ENCODE results near the gene RGS7.

RGS7 gene

DNA sequence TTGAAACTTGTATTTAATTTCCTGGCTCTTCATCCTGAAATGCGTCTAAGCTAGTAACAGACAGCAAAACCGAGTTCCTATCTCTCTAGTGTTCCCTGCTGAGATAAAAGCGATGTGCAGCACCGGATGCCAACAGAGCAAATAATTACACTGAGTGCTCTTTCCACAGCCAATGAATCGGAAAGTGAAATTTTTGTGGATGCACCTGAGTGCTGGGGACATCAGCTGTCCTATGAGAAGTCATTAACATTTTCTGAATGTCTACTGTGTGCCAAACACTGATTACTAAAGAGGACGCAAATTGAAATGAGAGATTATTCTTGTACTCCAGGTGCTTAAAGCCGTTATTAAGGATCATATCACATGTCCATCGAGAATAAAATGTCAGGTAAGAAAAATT is 278.0 kb downstream of the RGS7 start:
- no peak for DNase-seq (ENCODE audit: low spot score)

DNA sequence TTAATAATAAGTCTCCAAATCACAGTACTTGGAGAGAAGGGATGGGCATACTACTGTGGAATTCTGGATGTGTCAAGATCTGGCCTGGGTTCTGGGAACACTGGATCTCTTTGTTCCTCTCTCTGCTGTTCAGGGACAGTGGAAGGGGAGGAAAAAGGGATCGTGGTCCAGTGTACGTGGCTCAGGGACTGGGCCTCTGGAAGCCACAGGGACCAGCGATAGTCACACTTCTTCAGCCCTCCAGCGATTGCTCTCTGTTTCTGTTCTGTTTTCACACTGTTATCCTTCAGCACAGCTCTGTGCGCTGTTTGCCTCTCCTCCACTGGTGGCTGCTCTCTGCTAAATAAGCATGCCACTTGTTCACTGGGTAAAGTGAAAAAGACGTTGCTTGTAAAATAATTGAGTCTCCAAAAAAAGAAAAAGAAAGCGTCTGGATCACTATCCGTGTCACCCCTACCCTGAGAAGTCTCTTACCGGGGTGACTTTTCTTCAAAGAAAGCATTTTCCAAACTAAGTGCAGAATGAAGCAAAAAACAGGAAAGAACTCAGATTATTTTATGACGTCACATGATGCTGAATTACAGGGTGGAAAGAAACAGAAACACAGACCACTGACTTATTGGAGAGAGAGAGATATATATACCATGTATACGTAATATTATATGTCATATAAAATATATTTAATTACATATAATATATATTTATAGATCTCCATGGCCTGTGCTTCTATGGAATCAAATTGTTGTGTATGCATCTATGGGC is 279.4 kb downstream of the RGS7 start:
- no peak for DNase-seq (ENCODE audit: low spot score)

DNA sequence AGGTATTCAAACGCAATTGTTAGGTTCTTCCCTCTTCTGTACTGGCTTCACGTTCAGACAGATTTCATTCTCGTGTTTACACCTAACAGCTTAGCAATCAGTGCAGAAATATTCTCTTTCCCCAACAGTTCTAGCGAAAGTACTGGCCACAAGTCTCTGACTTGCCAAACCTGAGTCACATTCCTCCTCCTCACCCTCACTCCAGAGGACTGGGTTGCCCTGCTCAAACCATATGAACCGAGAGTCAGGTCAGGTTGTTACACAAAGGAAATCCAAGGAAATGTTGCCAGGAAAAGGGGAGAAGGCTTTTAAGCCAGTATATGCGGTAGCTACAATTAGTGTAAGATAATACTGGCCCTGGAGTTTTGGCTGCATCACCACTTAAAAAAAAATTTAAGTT is 282.5 kb downstream of the RGS7 start:
- DNase-seq (ENCODE audit: low spot score): no peak

GRCh38 chr1:241068359-241068758 is 288.6 kb downstream of the RGS7 start:
- no peak for DNase-seq (ENCODE audit: low spot score)

DNA sequence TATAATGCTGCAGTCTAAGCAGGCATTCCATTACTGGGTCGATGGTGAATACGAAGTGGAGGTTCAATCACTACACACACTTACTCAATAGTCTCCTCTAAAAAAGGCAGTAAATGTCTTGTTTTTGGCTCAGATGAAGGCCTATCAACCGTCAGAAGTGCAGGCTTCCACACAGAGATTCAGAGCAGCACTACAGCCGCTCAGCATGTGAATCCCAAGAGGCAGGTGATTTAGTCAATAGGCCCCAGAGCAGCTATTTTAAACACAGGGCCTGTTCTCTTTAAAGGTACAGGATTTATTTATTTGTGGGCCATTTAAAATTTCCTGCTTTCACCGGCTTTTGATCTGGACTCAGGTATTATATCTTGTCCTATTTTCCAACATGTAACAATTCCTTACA is 293.7 kb downstream of the RGS7 start:
- no peak for DNase-seq (ENCODE audit: low spot score)

DNA sequence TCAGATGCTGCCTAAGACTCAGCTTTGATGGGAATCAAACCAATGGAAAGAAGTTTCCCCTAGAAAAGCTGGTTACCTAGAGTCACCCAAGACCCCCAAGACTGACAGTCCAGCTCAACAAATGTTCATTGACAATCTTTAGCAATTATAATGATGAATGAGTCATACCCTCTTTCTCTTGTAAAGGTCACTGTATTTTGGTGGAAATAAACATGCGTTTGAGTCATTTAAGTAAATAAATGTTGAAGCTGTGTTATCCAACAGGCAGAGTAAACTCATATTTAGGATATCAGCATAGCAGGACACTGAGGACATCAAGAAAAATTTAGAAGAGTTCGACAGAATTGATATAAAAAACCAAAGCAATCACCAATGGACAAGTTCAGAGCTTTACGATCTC is 295.9 kb downstream of the RGS7 start:
- DNase-seq (ENCODE audit: low spot score): no peak

DNA sequence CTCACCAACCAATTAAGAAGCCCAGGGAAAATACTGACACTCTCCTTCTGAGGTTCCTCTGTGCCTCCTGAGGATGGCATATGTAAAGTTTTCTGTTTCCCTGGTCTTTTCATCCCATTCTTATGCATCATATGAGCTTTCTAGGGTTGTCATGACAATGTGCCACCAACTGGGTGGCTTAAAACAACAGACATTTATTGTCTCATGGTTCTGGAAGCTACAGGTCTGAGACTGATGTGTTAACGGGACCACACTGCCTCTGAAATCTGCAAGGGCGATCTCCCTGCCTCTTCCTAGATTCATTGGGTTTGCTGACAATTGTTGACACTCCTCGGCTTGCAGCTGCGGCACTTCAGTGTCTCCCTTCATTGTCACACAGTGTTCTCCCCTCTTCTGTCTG is 308.4 kb downstream of the RGS7 start:
- DNase-seq (ENCODE audit: low spot score): no peak

- no peak for DNase-seq (ENCODE audit: low spot score)
These were observed 311.3 kb downstream of the RGS7 start for GRCh38 chr1:241045659-241046058.

DNA sequence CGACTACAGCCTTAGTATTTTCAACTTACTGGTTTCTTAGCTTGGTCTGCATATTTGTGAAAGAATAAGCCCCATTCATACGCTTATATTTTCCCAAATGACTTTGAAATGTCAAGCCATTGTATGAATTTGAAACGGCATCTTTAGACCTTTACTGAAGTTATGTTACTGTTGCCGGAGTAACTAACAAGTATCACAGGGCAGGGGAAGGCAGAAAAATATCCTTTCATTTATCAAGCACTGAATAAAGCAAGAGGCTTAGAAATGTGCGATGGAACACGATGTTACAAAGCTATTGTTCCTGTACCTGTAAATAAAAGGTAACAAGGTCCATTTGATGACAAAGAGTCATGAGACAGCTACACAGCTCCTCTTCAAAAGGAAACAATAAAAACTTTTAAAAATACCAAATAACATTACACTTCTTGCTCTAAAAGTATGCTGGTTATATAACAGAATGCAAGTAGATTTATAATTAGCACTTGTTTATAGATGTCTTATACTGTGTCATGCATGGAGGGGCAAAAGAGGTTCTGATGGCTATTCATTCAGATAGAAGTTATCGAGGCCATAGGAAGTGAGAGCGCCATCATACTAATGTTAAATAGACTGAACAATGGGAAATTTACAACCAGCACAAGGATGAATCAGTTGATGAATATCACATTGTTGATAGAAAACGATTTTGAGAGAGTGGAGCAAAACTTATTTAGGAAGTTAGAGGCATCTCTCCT is 322.6 kb downstream of the RGS7 start:
- no peak for DNase-seq (ENCODE audit: low spot score)

- DNase-seq (ENCODE audit: low spot score): no peak
These were observed 332.2 kb downstream of the RGS7 start for GRCh38 chr1:241024834-241025233.

- no peak for DNase-seq (ENCODE audit: low spot score)
These were observed 334.6 kb downstream of the RGS7 start for GRCh38 chr1:241022366-241022765.

- no peak for DNase-seq (ENCODE audit: low spot score)
These were observed 335.9 kb downstream of the RGS7 start for GRCh38 chr1:241020851-241021697.

GRCh38 chr1:241012708-241013340 is 344.2 kb downstream of the RGS7 start:
- no peak for DNase-seq (ENCODE audit: low spot score)

GRCh38 chr1:241007668-241008067 is 349.3 kb downstream of the RGS7 start:
- DNase-seq (ENCODE audit: low spot score): no peak

- DNase-seq (ENCODE audit: low spot score): no peak
These were observed 357.2 kb downstream of the RGS7 start for GRCh38 chr1:240999826-241000225.

DNA sequence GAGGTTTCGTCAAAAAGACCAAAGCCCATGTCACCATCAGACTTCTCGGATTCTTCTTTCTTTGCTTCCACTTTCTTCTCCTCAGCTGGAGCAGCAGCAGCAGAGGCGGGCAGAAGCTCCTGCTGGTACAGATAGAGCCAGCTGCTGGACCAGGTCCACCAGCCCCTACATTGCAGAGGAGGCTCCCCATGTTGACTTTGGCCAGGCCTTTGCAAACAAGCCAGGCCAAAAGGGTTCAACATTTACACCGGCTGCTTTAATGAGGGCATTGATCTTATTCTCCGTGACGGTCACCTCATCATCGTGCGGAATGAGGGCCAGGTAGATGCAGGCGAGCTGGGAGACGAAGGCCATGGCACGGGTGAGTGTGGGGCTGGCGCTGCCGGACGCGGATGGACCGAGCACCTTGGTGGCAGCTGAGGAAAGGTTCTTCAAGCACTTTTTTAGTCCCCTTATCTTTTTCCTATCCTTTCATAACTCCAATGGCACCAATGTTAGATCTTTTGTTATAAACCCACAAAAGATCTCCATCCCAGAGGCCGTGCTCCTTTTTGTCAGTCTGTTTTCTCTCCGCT is 358.5 kb downstream of the RGS7 start:
- DNase-seq (ENCODE audit: low spot score): no peak

- DNase-seq (ENCODE audit: low spot score): no peak
These were observed 359.0 kb downstream of the RGS7 start for GRCh38 chr1:240998024-240998423.

DNA sequence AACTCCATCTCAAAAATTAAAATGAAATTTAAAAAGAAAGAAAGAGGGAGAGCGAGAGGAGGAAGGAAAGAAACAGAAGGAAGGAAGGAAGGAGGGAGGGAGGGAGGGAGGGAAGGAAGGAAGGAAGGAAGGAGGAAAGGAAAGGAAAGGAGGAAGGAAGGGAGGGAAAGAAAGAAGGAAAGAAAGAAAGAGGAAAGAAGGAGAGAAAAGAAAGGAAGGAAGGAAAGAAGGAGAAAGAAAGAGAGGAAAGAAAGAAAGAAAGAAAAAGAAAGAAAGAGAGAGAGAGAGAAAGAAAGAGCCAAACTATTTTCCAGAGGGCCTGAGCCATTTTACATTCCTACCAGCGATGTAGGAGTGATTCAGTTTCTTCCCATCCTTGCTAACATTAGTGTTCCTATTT is 364.0 kb downstream of the RGS7 start:
- no peak for DNase-seq (ENCODE audit: low spot score)

DNA sequence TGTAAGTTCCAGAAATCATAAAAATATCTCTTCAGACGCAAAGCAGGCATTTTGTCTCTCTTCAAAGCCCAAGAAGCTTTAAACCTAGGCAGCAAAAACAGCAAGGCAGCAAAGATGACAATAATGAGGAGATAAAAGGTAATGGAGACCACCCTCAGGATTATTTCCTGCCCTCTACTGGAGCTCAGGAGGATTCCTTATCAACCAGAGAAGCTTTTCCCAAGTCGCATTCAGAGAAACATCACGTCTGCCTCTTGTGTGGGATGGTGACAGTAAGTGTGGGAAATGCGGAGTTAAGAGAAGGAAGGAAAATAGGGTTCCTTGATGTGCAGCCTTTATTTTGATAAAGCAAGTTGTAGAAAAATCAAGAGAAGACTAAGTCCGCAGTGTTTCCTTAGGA is 365.8 kb downstream of the RGS7 start:
- DNase-seq (ENCODE audit: low spot score): no peak

DNA sequence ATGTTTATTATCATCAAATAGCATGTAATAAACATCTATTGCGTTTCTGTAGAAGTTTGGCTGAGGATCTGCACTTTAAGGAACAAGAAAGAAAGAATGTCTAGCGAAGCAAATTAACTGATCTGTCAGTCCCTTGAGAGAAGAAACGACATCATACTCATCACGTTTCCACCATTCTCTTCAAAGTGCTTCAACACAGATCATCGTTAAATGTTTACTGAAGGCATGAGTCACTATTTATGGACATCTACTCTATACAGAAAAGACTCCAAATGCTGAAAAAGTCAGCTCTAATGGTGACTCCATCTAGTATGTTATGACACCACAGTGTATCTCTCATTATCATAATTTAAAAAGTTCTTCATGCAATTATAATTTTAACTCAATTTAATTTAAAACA is 369.1 kb downstream of the RGS7 start:
- no peak for DNase-seq (ENCODE audit: low spot score)

DNA sequence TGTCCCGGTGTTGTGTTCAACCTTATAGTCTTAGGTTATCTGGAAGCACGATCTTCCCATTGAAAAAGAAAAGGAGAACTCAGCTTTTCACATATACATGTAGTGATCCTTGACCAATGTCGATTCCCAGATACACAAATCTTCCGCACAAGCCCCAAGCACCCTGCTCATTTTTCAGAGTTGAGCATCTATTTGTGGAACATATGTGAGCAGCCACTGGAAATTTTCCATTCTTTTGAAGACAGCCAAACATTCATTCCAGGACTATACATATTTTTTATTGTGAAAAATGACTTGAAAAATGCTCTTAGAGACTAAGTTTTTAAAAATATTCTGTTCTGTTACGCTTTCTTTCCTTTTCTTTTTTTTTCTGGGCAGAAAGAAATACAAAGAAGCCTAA is 371.9 kb downstream of the RGS7 start:
- DNase-seq (ENCODE audit: low spot score): no peak

- DNase-seq (ENCODE audit: low spot score): no peak
These were observed 376.7 kb downstream of the RGS7 start for GRCh38 chr1:240980342-240980741.

All from hematopoietic multipotent progenitor cell treated with erythropoietin and hydrocortisone succinate and interleukin-3 and kit ligand, for 15 days (in vitro differentiated cells).